CD14-positive monocyte (primary cell): ENCODE data around the gene LASP1. TPM values are rescaled to one million over a fixed set of nuclear protein-coding genes. Genes with fewer than 3 reads are reported as not detected.

Source experiments
- DNase-seq, 3 donors: peaks; one replicate each; pipeline ENCODE4 v3.0.0-alpha.2; 2011 to 2022
- H2AFZ ChIP-seq: 2 replicates; pipeline ENCODE4 v1.6.0; 2012; ENCODE audit warnings: mild to moderate bottlenecking, low read depth, low read length, inconsistent platforms; ENCODE audit not compliant: insufficient read depth, poor library complexity, severe bottlenecking
- H3K27ac ChIP-seq, 2 donors: 1 replicate in 1 of 2; 2 replicates in 1 of 2; pipeline ENCODE4 v1.5.1; 2012 to 2013; ENCODE audit warnings: low read length in 2 of 2, control low read depth in 1 of 2, inconsistent platforms in 1 of 2, low read depth in 1 of 2, mild to moderate bottlenecking in 1 of 2
- H3K27me3 ChIP-seq, 2 donors: one replicate each; pipeline versions ENCODE4 v1.6.0 to v1.6.1; 2011 to 2013; ENCODE audit warnings: low read length in 2 of 2; ENCODE audit not compliant: control insufficient read depth in 2 of 2, insufficient read depth in 2 of 2
- H3K36me3 ChIP-seq, 2 donors: replicated peaks in 1 of 2; 1 replicate in 1 of 2; 2 replicates in 1 of 2; pipeline versions ENCODE4 v1.5.1 to v1.6.1; 2012 to 2013; ENCODE audit warnings: low read length in 2 of 2, control low read depth in 1 of 2, inconsistent platforms in 1 of 2, mild to moderate bottlenecking in 1 of 2; ENCODE audit not compliant: insufficient read depth in 2 of 2, control insufficient read depth in 1 of 2
- H3K4me1 ChIP-seq, 2 donors: 1 replicate in 1 of 2; 2 replicates in 1 of 2; pipeline versions ENCODE4 v1.5.1 to v1.6.1; 2012 to 2013; ENCODE audit warnings: low read length in 2 of 2, control low read depth in 1 of 2, inconsistent platforms in 1 of 2, mild to moderate bottlenecking in 1 of 2, moderate library complexity in 1 of 2; ENCODE audit not compliant: insufficient read depth in 2 of 2, control insufficient read depth in 1 of 2
- H3K4me2 ChIP-seq: replicated peaks from 2 replicates; pipeline ENCODE3; 2012; ENCODE audit warnings: low read length, moderate library complexity, mild to moderate bottlenecking; ENCODE audit not compliant: poor library complexity, severe bottlenecking; ENCODE audit errors: extremely low read depth
- H3K4me3 ChIP-seq, 3 experiments: fragments of 200-600 bp in 1 of 3; sonication (generic) in 1 of 3; replicated peaks in 1 of 3; 1 replicate in 2 of 3; 2 replicates in 1 of 3; pipeline ENCODE4 v1.5.1; 2011 to 2013; ENCODE audit warnings: low read length in 3 of 3, mild to moderate bottlenecking in 3 of 3, control low read depth in 2 of 3, low read depth in 2 of 3, inconsistent platforms in 1 of 3, moderate library complexity in 1 of 3
- H3K79me2 ChIP-seq: 2 replicates; pipeline ENCODE4 v1.6.0; 2012; ENCODE audit warnings: mild to moderate bottlenecking, control low read depth, inconsistent platforms, low read length, moderate library complexity; ENCODE audit not compliant: insufficient read depth
- H3K9ac ChIP-seq: 2 replicates; pipeline ENCODE4 v1.6.0; 2017; ENCODE audit warnings: low read length, mild to moderate bottlenecking; ENCODE audit not compliant: insufficient read depth, poor library complexity, severe bottlenecking
- H3K9me3 ChIP-seq, 2 donors: replicated peaks in 1 of 2; 1 replicate in 1 of 2; 2 replicates in 1 of 2; pipeline versions ENCODE4 v1.5.1 to v1.6.1; 2012 to 2013; ENCODE audit warnings: low read length in 2 of 2, control low read depth in 1 of 2; ENCODE audit not compliant: control insufficient read depth in 1 of 2, insufficient read depth in 1 of 2
- H4K20me1 ChIP-seq: 2 replicates; pipeline ENCODE4 v1.6.0; 2012; ENCODE audit warnings: mild to moderate bottlenecking, low read length, control low read depth, moderate library complexity; ENCODE audit not compliant: insufficient read depth
- H3K27ac Mint-ChIP-seq, 7 donors: one replicate each; pipeline ENCODE4 v1.8.0; 2020; ENCODE audit warnings: mild to moderate bottlenecking in 7 of 7, mixed read lengths in 7 of 7, moderate library complexity in 6 of 7, inconsistent platforms in 2 of 7
- H3K27me3 Mint-ChIP-seq, 3 donors: one replicate each; pipeline ENCODE4 v1.8.0; 2021 to 2022; ENCODE audit warnings: low read depth in 3 of 3, mild to moderate bottlenecking in 3 of 3, mixed read lengths in 3 of 3, moderate library complexity in 3 of 3, inconsistent platforms in 1 of 3
- H3K36me3 Mint-ChIP-seq, 2 donors: one replicate each; pipeline ENCODE4 v1.8.0; 2020; ENCODE audit warnings: mixed read lengths in 2 of 2, inconsistent platforms in 1 of 2, mild to moderate bottlenecking in 1 of 2
- H3K4me1 Mint-ChIP-seq: one replicate; pipeline ENCODE4 v1.8.0; 2020; ENCODE audit warnings: mild to moderate bottlenecking, mixed read lengths
- H3K4me3 Mint-ChIP-seq, 2 donors: one replicate each; pipeline ENCODE4 v1.8.0; 2020; ENCODE audit warnings: mild to moderate bottlenecking in 2 of 2, mixed read lengths in 2 of 2, moderate library complexity in 1 of 2
- H3K9me3 Mint-ChIP-seq, 7 donors: one replicate each; pipeline ENCODE4 v1.8.0; 2020 to 2022; ENCODE audit warnings: mixed read lengths in 7 of 7, mild to moderate bottlenecking in 6 of 7, moderate library complexity in 6 of 7, inconsistent platforms in 2 of 7
- CTCF ChIP-seq: fragments of 200-600 bp; IDR thresholded peaks from one replicate; pipeline ENCODE4 v1.8.0; 2022; ENCODE audit warnings: antibody characterized with exemption, mild to moderate bottlenecking
- WGBS: methylation state at CpG from one replicate; pipeline ENCODE4 v1.1.5; 2013; ENCODE audit warnings: missing lambda C conversion rate; ENCODE audit not compliant: insufficient coverage; 5-methylcytosine and 5-hydroxymethylcytosine counted together
- intact Hi-C, 2 donors: fragments of 100-400 bp; cut with micrococcal nuclease; formaldehyde crosslinking; loops; one replicate each; pipeline versions ENCODE4 v1.15.0 to v1.15.1; 2023
- polyA plus RNA-seq, 3 donors: library from polyadenylated mRNA; depleted of rRNA in 1 of 3; unstranded in 2 of 3; stranded (reverse) in 1 of 3; fragments of 300-500 nt in 2 of 3; fragments of >200 nt in 1 of 3; fragmentation: Illumina TruSeq in 2 of 3; gene quantifications; 1 replicate in 2 of 3; 2 replicates in 1 of 3; pipeline ENCODE4 v1.2.3, GENCODE V29; 2012 to 2021

Gene LASP1
- polyA plus RNA-seq, 3 donors: 55.9 to 93.7 (median 70.6) TPM

GRCh38 chr17:38942696-38943334, 73.0 kb downstream of the LASP1 start:
- H3K4me3 Mint-ChIP-seq: no peak overlapping the region
- H3K9me3 ChIP-seq: no peaks in the 10 kb centered on the region
- peaks cover 0 to 2% (median under 1%) of the 10 kb centered on the region in 3 donors for H3K27me3 Mint-ChIP-seq
- no peak overlapping the region for H3K4me3 ChIP-seq
- H3K9ac ChIP-seq: no peak overlapping the region
- H3K27ac Mint-ChIP-seq: no peak overlapping the region
- H2AFZ ChIP-seq: no peak overlapping the region
- TF ChIP-seq CTCF: no peak
- H3K4me2 ChIP-seq: no peak overlapping the region
- peaks cover 0 to 4% (median 0%) of the 10 kb centered on the region in 7 donors for H3K9me3 Mint-ChIP-seq
- no peaks in the 10 kb centered on the region for H4K20me1 ChIP-seq
- no peaks in the 10 kb centered on the region for H3K27me3 ChIP-seq
- no peak for DNase-seq
- H3K27ac ChIP-seq: no peak overlapping the region
- H3K36me3 Mint-ChIP-seq: no peaks in the 10 kb centered on the region
- WGBS: no CpG with 5 or more reads among the region's 4 CpGs
- peaks cover 13% of the 10 kb centered on the region for H3K4me1 Mint-ChIP-seq
- intact Hi-C loops: no loop called here
- H3K36me3 ChIP-seq: no peaks in the 10 kb centered on the region
- H3K79me2 ChIP-seq: no peaks in the 10 kb centered on the region
- no peaks in the 10 kb centered on the region for H3K4me1 ChIP-seq

GRCh38 chr17:38943607-38944006, 73.7 kb downstream of the LASP1 start:
- no CpG with 5 or more reads among the region's 8 CpGs for WGBS
- intact Hi-C loops: no loop called here
- H3K9me3 Mint-ChIP-seq: peaks cover 0 to 4% (median 0%) of the 10 kb centered on the region in 7 donors

More at GRCh38 chr17:38943607-38944006, 73.7 kb downstream of the LASP1 start:
- Histone ChIP-seq H3K4me2 (peak overlapping the region; percentile 24), H3K27ac (no peak overlapping the region), H3K36me3 (no peaks in the 10 kb centered on the region), H3K27me3 (no peaks in the 10 kb centered on the region), H3K9me3 (no peaks in the 10 kb centered on the region), H3K79me2 (no peaks in the 10 kb centered on the region), H4K20me1 (no peaks in the 10 kb centered on the region), H3K4me3 (no peak overlapping the region), H3K4me1 (no peaks in the 10 kb centered on the region), H2AFZ (peak overlapping the region; percentile 46), H3K9ac (no peak overlapping the region)
- H3K36me3 Mint-ChIP-seq: no peaks in the 10 kb centered on the region
- H3K4me1 Mint-ChIP-seq: peaks cover 13% of the 10 kb centered on the region
- no peak overlapping the region for H3K4me3 Mint-ChIP-seq
- H3K27me3 Mint-ChIP-seq: peaks cover 0 to 2% (median 0%) of the 10 kb centered on the region in 3 donors
- TF ChIP-seq CTCF: no peak
- DNase-seq: no peak
- H3K27ac Mint-ChIP-seq: no peak overlapping the region
